Neural progenitor cell (in vitro differentiated cells): ENCODE results near the gene APOBEC3F.
"Not testable (repeated sequence)": the region's sequence is repeated elsewhere in the genome, so short reads cannot be mapped to it uniquely, and the experiment has no call there.

Source experiments
- CTCF ChIP-seq: fragments of 200-600 bp; sonication (generic); IDR thresholded peaks from 2 replicates; pipeline ENCODE4 v1.5.1; 2017; ENCODE audit warnings: antibody characterized with exemption, mild to moderate bottlenecking
- EZH2 ChIP-seq: fragments of 200-600 bp; sonication (generic); IDR thresholded peaks from 2 replicates; pipeline ENCODE4 v1.6.1; 2017; ENCODE audit warnings: antibody characterized with exemption, mild to moderate bottlenecking, moderate library complexity
- EZH2phosphoT487 ChIP-seq: fragments of 200-600 bp; sonication (generic); IDR thresholded peaks from 2 replicates; pipeline ENCODE4 v1.6.1; 2017; ENCODE audit warnings: antibody characterized with exemption

GRCh38 chr22:39040155-39040537, 518 bp upstream of the APOBEC3F start:
- TF ChIP-seq CTCF, EZH2, EZH2phosphoT487: not testable (repeated sequence)
